H1 (cell line): Measurements from ENCODE around the gene TRAF3. TPM values are rescaled to one million over a fixed set of nuclear protein-coding genes. Genes with fewer than 3 reads are reported as not detected.

ENCODE experiments used
- CTCF ChIA-PET: fragments of 300-600 bp; sonication (Branson Sonifier 250); formaldehyde crosslinking; loops from one replicate; lab custom pipeline; 2021; ENCODE audit not compliant: partially characterized antibody; lab: Charles Lee
- POLR2A ChIA-PET: fragments of 300-600 bp; sonication (Branson Sonifier 250); formaldehyde crosslinking; loops from one replicate; lab custom pipeline; 2021; ENCODE audit warnings: inconsistent platforms; ENCODE audit not compliant: partially characterized antibody; lab: Charles Lee
- DNase-seq, 2 experiments: peaks; one replicate each; pipeline versions ENCODE4 v3.0.0 to v3.0.0-alpha.2; 2010 to 2022; ENCODE audit warnings: low spot score in 2 of 2, low read depth in 1 of 2, mixed read lengths in 1 of 2
- FAIRE-seq: peaks from 2 replicates; lab custom pipeline; 2011; peaks lifted over from hg19 to GRCh38; lab: Jason Lieb, UNC
- H2AFZ ChIP-seq: 2 replicates; pipeline ENCODE4 v1.8.1; 2012; ENCODE audit warnings: low read length, inconsistent platforms
- H2AK5ac ChIP-seq: 2 replicates; pipeline ENCODE4 v1.6.1; 2013; ENCODE audit warnings: low read depth, low read length
- H2BK120ac ChIP-seq: replicated peaks from 2 replicates; pipeline ENCODE3; 2013; ENCODE audit warnings: low read depth, low read length, inconsistent platforms
- H2BK12ac ChIP-seq: 2 replicates; pipeline ENCODE4 v1.6.1; 2013; ENCODE audit warnings: low read depth, low read length
- H2BK15ac ChIP-seq: 2 replicates; pipeline ENCODE4 v1.6.1; 2013; ENCODE audit warnings: low read length
- H2BK20ac ChIP-seq: 2 replicates; pipeline ENCODE4 v1.6.1; 2013; ENCODE audit warnings: low read length
- H2BK5ac ChIP-seq: 2 replicates; pipeline ENCODE4 v1.6.1; 2013; ENCODE audit warnings: low read depth, low read length
- H3K14ac ChIP-seq: 2 replicates; pipeline ENCODE4 v1.6.1; 2013; ENCODE audit warnings: inconsistent platforms; ENCODE audit not compliant: insufficient read length
- H3K18ac ChIP-seq: 2 replicates; pipeline ENCODE4 v1.6.1; 2013; ENCODE audit warnings: low read length; ENCODE audit errors: extremely low read depth
- H3K23ac ChIP-seq: 2 replicates; pipeline ENCODE4 v1.6.1; 2013; ENCODE audit warnings: inconsistent platforms; ENCODE audit not compliant: insufficient read length
- H3K23me2 ChIP-seq: 2 replicates; pipeline ENCODE4 v1.6.1; 2013; ENCODE audit warnings: low read depth, low read length
- H3K27ac ChIP-seq: 2 replicates; pipeline ENCODE4 v1.6.1; 2011; ENCODE audit warnings: low read depth, low read length, inconsistent platforms
- H3K27me3 ChIP-seq, 4 experiments: replicated peaks in 1 of 4; 1 replicate in 1 of 4; 2 replicates in 3 of 4; pipeline versions ENCODE4 v1.6.1 to v1.8.1; 2011 to 2013; ENCODE audit warnings: low read length in 3 of 4, mild to moderate bottlenecking in 3 of 4, inconsistent platforms in 2 of 4, mixed read lengths in 2 of 4, moderate library complexity in 1 of 4; ENCODE audit not compliant: control insufficient read depth in 3 of 4, insufficient read depth in 3 of 4; ENCODE audit errors: extremely low read depth in 1 of 4
- H3K36me3 ChIP-seq, 4 experiments: 2 replicates each; pipeline versions ENCODE4 v1.6.1 to v1.8.1; 2011 to 2013; ENCODE audit warnings: mild to moderate bottlenecking in 4 of 4, low read length in 3 of 4, moderate library complexity in 2 of 4, control low read depth in 1 of 4, inconsistent platforms in 1 of 4; ENCODE audit not compliant: insufficient read depth in 4 of 4, control insufficient read depth in 2 of 4
- H3K4ac ChIP-seq: replicated peaks from 2 replicates; pipeline ENCODE3; 2013; ENCODE audit warnings: low read length, low read depth, mixed read lengths, inconsistent platforms; ENCODE audit not compliant: insufficient read length
- H3K4me1 ChIP-seq, 4 experiments: replicated peaks in 1 of 4; 1 replicate in 1 of 4; 2 replicates in 3 of 4; pipeline versions ENCODE4 v1.6.1 to v1.8.1; 2011 to 2013; ENCODE audit warnings: low read length in 3 of 4, inconsistent platforms in 2 of 4, mixed read lengths in 1 of 4; ENCODE audit not compliant: insufficient read depth in 4 of 4, control insufficient read depth in 3 of 4
- H3K4me2 ChIP-seq, 2 experiments: 2 replicates each; pipeline versions ENCODE4 v1.6.1 to v1.8.1; 2011 to 2013; ENCODE audit warnings: low read depth in 2 of 2, low read length in 2 of 2, control low read depth in 1 of 2, inconsistent platforms in 1 of 2, mild to moderate bottlenecking in 1 of 2; ENCODE audit not compliant: insufficient read depth in 1 of 2
- H3K4me3 ChIP-seq, 4 experiments: fragments of 200-600, 300-600 bp in 1 of 4; sonication (generic), shearing (Covaris generic), sonication (Bioruptor Twin) in 1 of 4; 2 replicates each; pipeline versions ENCODE4 v1.5.1 to v1.8.1; 2011 to 2016; ENCODE audit warnings: low read length in 4 of 4, low read depth in 3 of 4, control low read depth in 2 of 4, inconsistent platforms in 2 of 4, mild to moderate bottlenecking in 2 of 4, mixed read lengths in 1 of 4, moderate library complexity in 1 of 4; ENCODE audit not compliant: insufficient read depth in 2 of 4; ENCODE audit errors: extremely low read depth in 1 of 4
- H3K56ac ChIP-seq: replicated peaks from 2 replicates; pipeline ENCODE3; 2013; ENCODE audit warnings: low read depth, mild to moderate bottlenecking, mixed read lengths, low read length, inconsistent platforms; ENCODE audit not compliant: insufficient read length
- H3K79me1 ChIP-seq: 2 replicates; pipeline ENCODE4 v1.6.1; 2013; ENCODE audit warnings: low read depth, low read length, control low read depth
- H3K79me2 ChIP-seq, 2 experiments: 2 replicates each; pipeline versions ENCODE4 v1.6.1 to v1.8.1; 2012 to 2013; ENCODE audit warnings: low read length in 2 of 2, mild to moderate bottlenecking in 2 of 2, inconsistent platforms in 1 of 2; ENCODE audit not compliant: insufficient read depth in 2 of 2, control insufficient read depth in 1 of 2
- H3K9ac ChIP-seq, 4 experiments: replicated peaks in 1 of 4; 1 replicate in 1 of 4; 2 replicates in 3 of 4; pipeline versions ENCODE4 v1.6.1 to v1.8.1; 2011 to 2013; ENCODE audit warnings: low read depth in 3 of 4, low read length in 3 of 4, control low read depth in 2 of 4, mild to moderate bottlenecking in 2 of 4, moderate library complexity in 2 of 4, inconsistent platforms in 1 of 4; ENCODE audit errors: extremely low read depth in 1 of 4
- H3K9me3 ChIP-seq, 2 experiments: 2 replicates each; pipeline versions ENCODE4 v1.6.1 to v1.8.1; 2012 to 2013; ENCODE audit warnings: mild to moderate bottlenecking in 2 of 2, moderate library complexity in 2 of 2, control low read depth in 1 of 2, inconsistent platforms in 1 of 2, low read depth in 1 of 2, low read length in 1 of 2, mixed read lengths in 1 of 2; ENCODE audit not compliant: insufficient read depth in 2 of 2
- H4K20me1 ChIP-seq, 2 experiments: replicated peaks in 1 of 2; 2 replicates each; pipeline versions ENCODE3 to v1.8.1; 2011 to 2013; ENCODE audit warnings: inconsistent platforms in 2 of 2, low read length in 2 of 2, mild to moderate bottlenecking in 1 of 2; ENCODE audit not compliant: insufficient read depth in 2 of 2, control insufficient read depth in 1 of 2
- H4K5ac ChIP-seq: 2 replicates; pipeline ENCODE4 v1.6.1; 2013; ENCODE audit warnings: low read length, low read depth, mixed read lengths, inconsistent platforms; ENCODE audit not compliant: insufficient read length
- H4K8ac ChIP-seq: 2 replicates; pipeline ENCODE4 v1.8.0; 2013; ENCODE audit warnings: mild to moderate bottlenecking, moderate library complexity, low read length, inconsistent platforms; ENCODE audit not compliant: insufficient read depth; ENCODE audit errors: extremely low read depth
- H4K91ac ChIP-seq: replicated peaks from 2 replicates; pipeline ENCODE3; 2013; ENCODE audit warnings: low read length, mixed read lengths, inconsistent platforms; ENCODE audit not compliant: insufficient read length
- BACH1 ChIP-seq: IDR thresholded peaks from 2 replicates; pipeline ENCODE4 v1.6.1; 2012; ENCODE audit warnings: low read length, improper control_type of control experiment
- FOSL1 ChIP-seq: IDR thresholded peaks from 2 replicates; pipeline ENCODE4 v1.6.1; 2011; ENCODE audit warnings: mild to moderate bottlenecking, low read depth, low read length, moderate library complexity; ENCODE audit not compliant: insufficient read depth
- JUND ChIP-seq: IDR thresholded peaks from 2 replicates; pipeline ENCODE4 v1.6.1; 2011; ENCODE audit warnings: mild to moderate bottlenecking, improper control_type of control experiment, low read length
- MAX ChIP-seq: IDR thresholded peaks from 2 replicates; pipeline ENCODE4 v1.6.1; 2012; ENCODE audit warnings: inconsistent platforms
- SRF ChIP-seq: IDR thresholded peaks from 2 replicates; pipeline ENCODE4 v1.6.1; 2011; ENCODE audit warnings: mild to moderate bottlenecking, low read depth, low read length, moderate library complexity
- TCF12 ChIP-seq: IDR thresholded peaks from 2 replicates; pipeline ENCODE4 v1.6.1; 2011; ENCODE audit warnings: low read depth, mild to moderate bottlenecking, low read length
- TEAD4 ChIP-seq: IDR thresholded peaks from 2 replicates; pipeline ENCODE4 v1.6.1; 2012; ENCODE audit warnings: low read depth, low read length, inconsistent platforms, mixed read lengths
- WGBS, 2 experiments: shearing (Covaris generic) in 1 of 2; methylation state at CpG; one replicate each; pipeline versions ENCODE4 v1.1.6 to v1.1.7; 2013 to 2015; ENCODE audit warnings: low lambda C conversion rate in 2 of 2, mixed read lengths in 2 of 2, inconsistent platforms in 1 of 2, low coverage in 1 of 2, missing lambda C conversion rate in 1 of 2; ENCODE audit not compliant: insufficient replicate concordance in 2 of 2, insufficient coverage in 1 of 2, insufficient read length in 1 of 2; ENCODE audit errors: extremely low coverage in 1 of 2, missing lambda C conversion rate in 1 of 2; 5-methylcytosine and 5-hydroxymethylcytosine counted together
- polyA plus RNA-seq, 7 experiments: library from polyadenylated mRNA; depleted of rRNA in 3 of 7; stranded (reverse) in 5 of 7; unstranded in 2 of 7; fragments of >200 nt in 5 of 7; fragments of 200-250 nt in 2 of 7; gene quantifications; 1 replicate in 5 of 7; 2 replicates in 1 of 7; 4 replicates in 1 of 7; pipeline versions ENCODE4 v1.2.1 to v1.2.3, GENCODE V29; 2011 to 2013; ENCODE audit warnings: missing spikeins in 2 of 7, mixed read lengths in 2 of 7
- total RNA-seq: library from RNA; stranded (reverse); fragmentation: NEBNext Ultra II Directional; extraction: Animal tissue kit (Norgen Biotek cat#: 25700); gene quantifications from 2 replicates; pipeline ENCODE4 v1.2.1, GENCODE V29; 2021

Gene TRAF3
- total and polyA plus RNA-seq, 2 of the 8 experiments (the other 6 are each of a cell fraction or from before 2014, with no cell fraction given), result 5.8 to 12.1 TPM

- H4K91ac ChIP-seq, result no peak overlapping the region
- no peaks in the 10 kb centered on the region; a peak in 1 of 7 replicates for H3K4me1 ChIP-seq
- DNase-seq, result no peak
- H3K36me3 ChIP-seq, result no peaks in the 10 kb centered on the region
- no peak overlapping the region for H3K27ac ChIP-seq
- FAIRE-seq, result no peak
- H3K79me1 ChIP-seq, result no peaks in the 10 kb centered on the region
- H2AFZ ChIP-seq, result no peak overlapping the region
- ChIA-PET POLR2A (interaction anchor here (0.8 to 1.0 kb wide), 2 partner anchors 12 to 141 kb away, joined by 3 to 4 read pairs; no protein-coding TSS in a partner anchor), CTCF (interaction anchor here (0.6 to 2.9 kb wide), 10 partner anchors 9 to 222 kb away, joined by 3 to 18 read pairs (median 4); no protein-coding TSS in a partner anchor)
- no peak overlapping the region for H4K5ac ChIP-seq
- 0 out of 2 replicates have a peak overlapping the region, but pooled peaks have one; percentile 35 for H2BK5ac ChIP-seq
- no peaks in the 10 kb centered on the region; a peak in 1 of 4 replicates for H3K9me3 ChIP-seq
- H3K4me3 ChIP-seq, result no peak overlapping the region
- TF ChIP-seq SRF (no peak), JUND (no peak), TCF12 (no peak), FOSL1 (no peak), MAX (peak; percentile 26; the same call in 1 of the 2 replicates), TEAD4 (no peak), BACH1 (no peak)
- H2BK20ac ChIP-seq, result no peak overlapping the region
- H3K56ac ChIP-seq, result no peak overlapping the region
- no peak overlapping the region for H3K4me2 ChIP-seq
- no peak overlapping the region for H2AK5ac ChIP-seq
- 87% methylated on average over 18 of the region's 18 CpGs; no CpG with 5 or more reads in 1 of the 2 experiments for WGBS, 2 experiments
- no peaks in the 10 kb centered on the region for H3K79me2 ChIP-seq
- H2BK15ac ChIP-seq, result no peak overlapping the region
- H3K4ac ChIP-seq, result no peak overlapping the region
- peaks cover 0 to 10% of the 10 kb centered on the region in 2 experiments for H4K20me1 ChIP-seq
- no peaks in the 10 kb centered on the region; a peak in 2 of 7 replicates for H3K27me3 ChIP-seq
- H3K23ac ChIP-seq, result no peak overlapping the region
- no peak overlapping the region for H3K14ac ChIP-seq
- H3K23me2 ChIP-seq, result peaks cover 23% of the 10 kb centered on the region; the same call in 1 of the 2 replicates
- H2BK120ac ChIP-seq, result no peak overlapping the region
- no peak overlapping the region for H3K18ac ChIP-seq
- H4K8ac ChIP-seq, result no peak overlapping the region
- H2BK12ac ChIP-seq, result no peak overlapping the region
- H3K9ac ChIP-seq, result no peak overlapping the region
These were observed 139.3 kb downstream of the TRAF3 start for GRCh38 chr14:102916347-102917055.
